Liver (tissue), 9 donors: Measurements from ENCODE around the gene STKLD1. TPM values are rescaled to one million over a fixed set of nuclear protein-coding genes. Genes with fewer than 3 reads are reported as not detected.
A peak's percentile ranks its signal among the peaks of the same experiment; 100 is the strongest.
"Not testable (repeated sequence)": the region's sequence is repeated elsewhere in the genome, so short reads cannot be mapped to it uniquely, and the experiment has no call there.

Experiments used
- DNase-seq: peaks from one replicate; pipeline ENCODE4 v3.0.0-alpha.2; 2017; ENCODE audit warnings: low spot score
- H3K27ac ChIP-seq, 2 donors: one replicate each; pipeline ENCODE4 v1.7.0; 2013; ENCODE audit warnings: inconsistent platforms in 2 of 2, low read length in 2 of 2, control low read depth in 1 of 2, low read depth in 1 of 2, mild to moderate bottlenecking in 1 of 2
- H3K27me3 ChIP-seq, 4 donors: one replicate each; pipeline versions ENCODE4 v1.6.1 to v1.7.0; 2013; ENCODE audit warnings: low read length in 3 of 4, inconsistent platforms in 1 of 4, mild to moderate bottlenecking in 1 of 4, moderate library complexity in 1 of 4; ENCODE audit not compliant: control insufficient read depth in 4 of 4, insufficient read depth in 4 of 4
- H3K36me3 ChIP-seq, 4 donors: one replicate each; pipeline versions ENCODE4 v1.6.1 to v1.7.0; 2013; ENCODE audit warnings: low read length in 3 of 4, mild to moderate bottlenecking in 3 of 4, low read depth in 1 of 4, moderate library complexity in 1 of 4; ENCODE audit not compliant: control insufficient read depth in 4 of 4, insufficient read depth in 3 of 4
- H3K4me1 ChIP-seq, 4 donors: one replicate each; pipeline versions ENCODE4 v1.6.1 to v1.7.0; 2013; ENCODE audit warnings: low read length in 3 of 4, mild to moderate bottlenecking in 3 of 4, moderate library complexity in 1 of 4; ENCODE audit not compliant: control insufficient read depth in 4 of 4, insufficient read depth in 4 of 4
- H3K4me3 ChIP-seq, 3 donors: one replicate each; pipeline versions ENCODE4 v1.6.1 to v1.7.0; 2013; ENCODE audit warnings: low read length in 3 of 3, control low read depth in 1 of 3, low read depth in 1 of 3, mild to moderate bottlenecking in 1 of 3
- H3K9ac ChIP-seq, 2 donors: one replicate each; pipeline ENCODE4 v1.7.0; 2013; ENCODE audit warnings: low read length in 2 of 2, mild to moderate bottlenecking in 2 of 2, moderate library complexity in 2 of 2, control low read depth in 1 of 2, low read depth in 1 of 2
- H3K9me3 ChIP-seq, 4 donors: one replicate each; pipeline versions ENCODE4 v1.6.1 to v1.7.0; 2013; ENCODE audit warnings: low read length in 3 of 4; ENCODE audit not compliant: control insufficient read depth in 4 of 4
- CTCF ChIP-seq: fragments of 150-350 bp; IDR thresholded peaks from 2 replicates; pipeline ENCODE4 v1.5.1; 2017; ENCODE audit warnings: improper control_type of control experiment, low read depth, low read length; ENCODE audit not compliant: missing input control
- EGR1 ChIP-seq, 2 donors: IDR thresholded peaks; 2 replicates each; pipeline ENCODE4 v1.6.1; 2016 to 2018; ENCODE audit warnings: antibody characterized with exemption in 2 of 2, low read depth in 2 of 2
- FOXA1 ChIP-seq: IDR thresholded peaks from 2 replicates; pipeline ENCODE4 v1.6.1; 2016; ENCODE audit warnings: antibody characterized with exemption
- HNF4A ChIP-seq, 2 donors: conservative IDR thresholded peaks; 2 replicates each; pipeline ENCODE4 v1.6.1; 2016; ENCODE audit warnings: antibody characterized with exemption in 2 of 2, mild to moderate bottlenecking in 2 of 2
- HNF4G ChIP-seq: IDR thresholded peaks from 2 replicates; pipeline ENCODE4 v1.6.1; 2016; ENCODE audit warnings: antibody characterized with exemption
- JUND ChIP-seq, 2 donors: IDR thresholded peaks; 2 replicates each; pipeline ENCODE4 v1.6.1; 2016; ENCODE audit warnings: antibody characterized with exemption in 2 of 2
- NR2F2 ChIP-seq: IDR thresholded peaks from 2 replicates; pipeline ENCODE4 v1.6.1; 2016; ENCODE audit warnings: antibody characterized with exemption
- RAD21 ChIP-seq, 2 donors: IDR thresholded peaks; 2 replicates each; pipeline ENCODE4 v1.6.1; 2016; ENCODE audit warnings: antibody characterized with exemption in 2 of 2, mild to moderate bottlenecking in 2 of 2
- RXRA ChIP-seq, 2 donors: IDR thresholded peaks; 2 replicates each; pipeline ENCODE4 v1.6.1; 2017 to 2018; ENCODE audit warnings: antibody characterized with exemption in 2 of 2, mild to moderate bottlenecking in 1 of 2
- SP1 ChIP-seq: IDR thresholded peaks from 2 replicates; pipeline ENCODE4 v1.6.1; 2018; ENCODE audit warnings: antibody characterized with exemption, mild to moderate bottlenecking
- TAF1 ChIP-seq: conservative IDR thresholded peaks from 2 replicates; pipeline ENCODE4 v1.6.1; 2016; ENCODE audit warnings: antibody characterized with exemption, mild to moderate bottlenecking
- YY1 ChIP-seq: IDR thresholded peaks from 2 replicates; pipeline ENCODE4 v1.6.1; 2016; ENCODE audit warnings: antibody characterized with exemption, mild to moderate bottlenecking
- WGBS: extraction: QIAGEN DNeasy Blood & Tissue Kit; methylation state at CpG from one replicate; pipeline ENCODE4 v1.1.7; 2013; 5-methylcytosine and 5-hydroxymethylcytosine counted together
- polyA plus RNA-seq, 2 donors: library from polyadenylated mRNA; stranded (reverse) in 1 of 2; unstranded in 1 of 2; fragments of 200-250 nt in 1 of 2; fragments of >200 nt in 1 of 2; fragmentation: Nextera tagmentation in 1 of 2; extraction: Ambion mirVana in 1 of 2; gene quantifications; one replicate each; pipeline versions ENCODE4 v1.2.1 to v1.2.3, GENCODE V29; 2013 to 2015
- total RNA-seq, 2 donors: library from RNA; depleted of rRNA; stranded (reverse); fragments of >200 nt; gene quantifications; one replicate each; pipeline ENCODE4 v1.2.3, GENCODE V29; 2014
- TF ChIP-seq, protein P1 (sequence below): IDR thresholded peaks from 2 replicates; pipeline ENCODE4 v1.6.1; 2016; ENCODE audit warnings: antibody characterized with exemption, mild to moderate bottlenecking
- TF ChIP-seq, protein P2 (sequence below): IDR thresholded peaks from 2 replicates; pipeline ENCODE4 v1.6.1; 2016; ENCODE audit warnings: antibody characterized with exemption
- TF ChIP-seq, protein P3 (sequence below): IDR thresholded peaks from 2 replicates; pipeline ENCODE4 v1.6.1; 2016; ENCODE audit warnings: antibody characterized with exemption
- donor health status: healthy.
- donor health status: healthy.
- donor health status: healthy.
- donor health status: healthy.
- donor health status: healthy.

Gene STKLD1
- total and polyA plus RNA-seq, 4 donors, result 0.25 to 0.85 (median 0.33) TPM

DNA sequence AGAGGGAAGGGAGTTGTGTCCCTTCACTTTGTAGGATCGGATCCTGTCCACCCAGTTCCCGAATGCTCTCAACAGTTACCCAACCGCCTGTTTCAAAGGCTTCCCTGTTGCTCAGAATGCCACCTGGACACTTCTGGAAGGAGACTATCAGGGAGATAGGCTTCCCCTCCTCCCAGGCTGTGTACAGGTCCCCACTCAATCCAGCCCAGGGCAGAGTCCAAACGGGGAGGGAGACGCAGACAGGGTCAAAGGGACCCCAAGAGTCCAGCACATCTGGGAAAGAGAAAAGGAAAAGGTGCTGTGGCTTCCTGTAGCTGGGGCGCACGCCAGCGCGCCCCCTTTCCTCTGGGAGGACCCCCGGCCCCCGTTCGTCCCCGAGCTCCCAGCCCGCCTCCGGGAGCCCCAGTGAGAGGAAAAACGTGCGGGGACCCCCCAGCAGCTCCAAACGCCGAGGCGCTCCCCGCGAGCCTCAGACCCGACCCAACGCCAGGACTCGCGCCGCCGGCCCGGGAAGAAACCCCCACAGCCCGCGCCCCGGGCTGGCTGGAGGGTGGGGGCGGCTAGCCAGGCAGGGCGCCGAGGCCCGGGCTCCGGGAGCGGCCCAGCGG is 946 bp upstream of the STKLD1 start:
- peaks cover 18 to 52% (median 40%) of the 10 kb centered on the region in 4 donors for H3K4me1 ChIP-seq
- H3K4me3 ChIP-seq, result peak overlapping the region; percentile 63 to 97 (median 96)
- WGBS, result under 1% methylated on average over 39 of the region's 39 CpGs
- peak; percentile 57 for DNase-seq
- H3K36me3 ChIP-seq, result peaks cover 0 to 4% (median 2%) of the 10 kb centered on the region in 4 donors
- H3K27ac ChIP-seq, result peak overlapping the region; percentile 94
- TF ChIP-seq YY1 (peak; percentile 26), HNF4A (conservative IDR thresholded peaks at IDR 0.05) (peak; percentile 81 to 83), HNF4G (peak; percentile 58), SP1 (peak; percentile 30), TAF1 (no peak)
- TF ChIP-seq, protein P1, sequence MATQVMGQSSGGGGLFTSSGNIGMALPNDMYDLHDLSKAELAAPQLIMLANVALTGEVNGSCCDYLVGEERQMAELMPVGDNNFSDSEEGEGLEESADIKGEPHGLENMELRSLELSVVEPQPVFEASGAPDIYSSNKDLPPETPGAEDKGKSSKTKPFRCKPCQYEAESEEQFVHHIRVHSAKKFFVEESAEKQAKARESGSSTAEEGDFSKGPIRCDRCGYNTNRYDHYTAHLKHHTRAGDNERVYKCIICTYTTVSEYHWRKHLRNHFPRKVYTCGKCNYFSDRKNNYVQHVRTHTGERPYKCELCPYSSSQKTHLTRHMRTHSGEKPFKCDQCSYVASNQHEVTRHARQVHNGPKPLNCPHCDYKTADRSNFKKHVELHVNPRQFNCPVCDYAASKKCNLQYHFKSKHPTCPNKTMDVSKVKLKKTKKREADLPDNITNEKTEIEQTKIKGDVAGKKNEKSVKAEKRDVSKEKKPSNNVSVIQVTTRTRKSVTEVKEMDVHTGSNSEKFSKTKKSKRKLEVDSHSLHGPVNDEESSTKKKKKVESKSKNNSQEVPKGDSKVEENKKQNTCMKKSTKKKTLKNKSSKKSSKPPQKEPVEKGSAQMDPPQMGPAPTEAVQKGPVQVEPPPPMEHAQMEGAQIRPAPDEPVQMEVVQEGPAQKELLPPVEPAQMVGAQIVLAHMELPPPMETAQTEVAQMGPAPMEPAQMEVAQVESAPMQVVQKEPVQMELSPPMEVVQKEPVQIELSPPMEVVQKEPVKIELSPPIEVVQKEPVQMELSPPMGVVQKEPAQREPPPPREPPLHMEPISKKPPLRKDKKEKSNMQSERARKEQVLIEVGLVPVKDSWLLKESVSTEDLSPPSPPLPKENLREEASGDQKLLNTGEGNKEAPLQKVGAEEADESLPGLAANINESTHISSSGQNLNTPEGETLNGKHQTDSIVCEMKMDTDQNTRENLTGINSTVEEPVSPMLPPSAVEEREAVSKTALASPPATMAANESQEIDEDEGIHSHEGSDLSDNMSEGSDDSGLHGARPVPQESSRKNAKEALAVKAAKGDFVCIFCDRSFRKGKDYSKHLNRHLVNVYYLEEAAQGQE, result peak; percentile 54
- H3K9ac ChIP-seq, result peak overlapping the region; percentile 92 to 99
- H3K27me3 ChIP-seq, result no peaks in the 10 kb centered on the region
- H3K9me3 ChIP-seq, result no peaks in the 10 kb centered on the region

DNA sequence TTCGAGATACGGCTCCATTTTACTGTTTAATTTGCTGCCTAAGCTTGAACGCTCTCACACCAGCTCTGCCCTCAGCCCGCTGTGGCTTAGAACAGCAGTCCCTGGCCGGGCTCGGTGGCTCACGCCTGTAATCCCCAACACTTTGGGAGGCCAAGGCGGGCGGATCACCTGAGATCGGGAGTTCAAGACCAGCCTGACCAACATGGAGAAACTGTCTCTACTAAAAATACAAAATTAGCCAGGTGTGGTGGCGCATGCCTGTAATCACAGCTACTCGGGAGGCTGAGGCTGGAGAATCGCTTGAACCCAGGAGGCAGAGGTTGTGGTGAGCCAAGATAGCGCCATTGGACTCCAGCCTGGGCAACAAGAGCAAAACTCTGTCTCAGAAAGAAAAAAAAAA is 1.1 kb downstream of the STKLD1 start:
- not testable (repeated sequence) for H3K4me3 ChIP-seq, H3K9me3 ChIP-seq, H3K9ac ChIP-seq, H3K27me3 ChIP-seq, H3K36me3 ChIP-seq, DNase-seq, H3K27ac ChIP-seq
- H3K4me1 ChIP-seq, result peaks cover 5 to 31% (median 20%) of the 10 kb centered on the region in 4 donors
- WGBS, result 92% methylated on average over 14 of the region's 14 CpGs

DNA sequence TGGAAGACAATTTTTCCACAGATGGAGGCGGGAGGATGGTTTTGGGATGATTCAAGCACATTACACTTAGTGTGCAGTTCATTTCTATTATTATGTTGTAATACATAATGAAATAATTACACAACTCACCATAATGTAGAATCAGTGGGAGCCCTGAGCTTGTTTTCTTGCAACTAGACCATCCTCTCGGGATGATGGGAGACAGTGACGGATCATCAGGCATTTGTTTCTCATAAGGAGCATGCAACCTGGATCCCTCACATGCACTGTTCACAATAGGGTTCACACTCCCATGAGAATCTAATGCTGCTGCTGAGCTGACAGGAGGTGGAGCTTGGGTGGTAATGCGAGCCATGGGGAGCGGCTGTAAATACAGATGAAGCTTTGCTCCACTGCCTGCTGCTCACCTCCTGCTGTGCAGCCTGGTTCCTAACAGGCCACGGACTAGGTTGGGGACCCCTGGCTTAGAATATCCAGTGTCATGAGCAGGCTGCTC is 1.6 kb downstream of the STKLD1 start:
- Histone ChIP-seq H3K9ac (no peak overlapping the region), H3K9me3 (no peaks in the 10 kb centered on the region), H3K4me3 (no peak overlapping the region), H3K4me1 (peaks cover 3 to 27% (median 15%) of the 10 kb centered on the region in 4 donors), H3K36me3 (peaks cover 0 to under 1% (median under 1%) of the 10 kb centered on the region in 4 donors), H3K27me3 (no peaks in the 10 kb centered on the region), H3K27ac (no peak overlapping the region)
- no peak for DNase-seq
- TF ChIP-seq RAD21 (IDR thresholded peaks at IDR 0.05), result no peak
- no peak for TF ChIP-seq HNF4A (conservative IDR thresholded peaks at IDR 0.05)
- no peak for TF ChIP-seq CTCF
- TF ChIP-seq, protein P2, sequence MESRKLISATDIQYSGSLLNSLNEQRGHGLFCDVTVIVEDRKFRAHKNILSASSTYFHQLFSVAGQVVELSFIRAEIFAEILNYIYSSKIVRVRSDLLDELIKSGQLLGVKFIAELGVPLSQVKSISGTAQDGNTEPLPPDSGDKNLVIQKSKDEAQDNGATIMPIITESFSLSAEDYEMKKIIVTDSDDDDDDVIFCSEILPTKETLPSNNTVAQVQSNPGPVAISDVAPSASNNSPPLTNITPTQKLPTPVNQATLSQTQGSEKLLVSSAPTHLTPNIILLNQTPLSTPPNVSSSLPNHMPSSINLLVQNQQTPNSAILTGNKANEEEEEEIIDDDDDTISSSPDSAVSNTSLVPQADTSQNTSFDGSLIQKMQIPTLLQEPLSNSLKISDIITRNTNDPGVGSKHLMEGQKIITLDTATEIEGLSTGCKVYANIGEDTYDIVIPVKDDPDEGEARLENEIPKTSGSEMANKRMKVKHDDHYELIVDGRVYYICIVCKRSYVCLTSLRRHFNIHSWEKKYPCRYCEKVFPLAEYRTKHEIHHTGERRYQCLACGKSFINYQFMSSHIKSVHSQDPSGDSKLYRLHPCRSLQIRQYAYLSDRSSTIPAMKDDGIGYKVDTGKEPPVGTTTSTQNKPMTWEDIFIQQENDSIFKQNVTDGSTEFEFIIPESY, result no peak
- no peak for TF ChIP-seq SP1
- TF ChIP-seq RXRA (IDR thresholded peaks at IDR 0.05), result no peak
- no peak for TF ChIP-seq NR2F2
- no peak for TF ChIP-seq FOXA1
- no peak for TF ChIP-seq HNF4G
- TF ChIP-seq YY1, result no peak
- no peak for TF ChIP-seq JUND (IDR thresholded peaks at IDR 0.05)
- no peak for TF ChIP-seq EGR1 (IDR thresholded peaks at IDR 0.05; ENCODE audit: low read depth in 2 of 2)
- TF ChIP-seq, protein P3, sequence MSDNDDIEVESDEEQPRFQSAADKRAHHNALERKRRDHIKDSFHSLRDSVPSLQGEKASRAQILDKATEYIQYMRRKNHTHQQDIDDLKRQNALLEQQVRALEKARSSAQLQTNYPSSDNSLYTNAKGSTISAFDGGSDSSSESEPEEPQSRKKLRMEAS, result no peak
- WGBS, result 69% methylated on average over 6 of the region's 6 CpGs
